GM04503 (cell line): ENCODE data around the gene TMEM181.
"Not testable (repeated sequence)": the region's sequence is repeated elsewhere in the genome, so short reads cannot be mapped to it uniquely, and the experiment has no call there.

ENCODE experiments used
- DNase-seq: peaks from one replicate; pipeline ENCODE4 v3.0.0-alpha.2; 2012; ENCODE audit warnings: low read depth

Gene TMEM181, protein sequence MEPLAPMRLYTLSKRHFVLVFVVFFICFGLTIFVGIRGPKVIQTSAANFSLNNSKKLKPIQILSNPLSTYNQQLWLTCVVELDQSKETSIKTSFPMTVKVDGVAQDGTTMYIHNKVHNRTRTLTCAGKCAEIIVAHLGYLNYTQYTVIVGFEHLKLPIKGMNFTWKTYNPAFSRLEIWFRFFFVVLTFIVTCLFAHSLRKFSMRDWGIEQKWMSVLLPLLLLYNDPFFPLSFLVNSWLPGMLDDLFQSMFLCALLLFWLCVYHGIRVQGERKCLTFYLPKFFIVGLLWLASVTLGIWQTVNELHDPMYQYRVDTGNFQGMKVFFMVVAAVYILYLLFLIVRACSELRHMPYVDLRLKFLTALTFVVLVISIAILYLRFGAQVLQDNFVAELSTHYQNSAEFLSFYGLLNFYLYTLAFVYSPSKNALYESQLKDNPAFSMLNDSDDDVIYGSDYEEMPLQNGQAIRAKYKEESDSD

DNA sequence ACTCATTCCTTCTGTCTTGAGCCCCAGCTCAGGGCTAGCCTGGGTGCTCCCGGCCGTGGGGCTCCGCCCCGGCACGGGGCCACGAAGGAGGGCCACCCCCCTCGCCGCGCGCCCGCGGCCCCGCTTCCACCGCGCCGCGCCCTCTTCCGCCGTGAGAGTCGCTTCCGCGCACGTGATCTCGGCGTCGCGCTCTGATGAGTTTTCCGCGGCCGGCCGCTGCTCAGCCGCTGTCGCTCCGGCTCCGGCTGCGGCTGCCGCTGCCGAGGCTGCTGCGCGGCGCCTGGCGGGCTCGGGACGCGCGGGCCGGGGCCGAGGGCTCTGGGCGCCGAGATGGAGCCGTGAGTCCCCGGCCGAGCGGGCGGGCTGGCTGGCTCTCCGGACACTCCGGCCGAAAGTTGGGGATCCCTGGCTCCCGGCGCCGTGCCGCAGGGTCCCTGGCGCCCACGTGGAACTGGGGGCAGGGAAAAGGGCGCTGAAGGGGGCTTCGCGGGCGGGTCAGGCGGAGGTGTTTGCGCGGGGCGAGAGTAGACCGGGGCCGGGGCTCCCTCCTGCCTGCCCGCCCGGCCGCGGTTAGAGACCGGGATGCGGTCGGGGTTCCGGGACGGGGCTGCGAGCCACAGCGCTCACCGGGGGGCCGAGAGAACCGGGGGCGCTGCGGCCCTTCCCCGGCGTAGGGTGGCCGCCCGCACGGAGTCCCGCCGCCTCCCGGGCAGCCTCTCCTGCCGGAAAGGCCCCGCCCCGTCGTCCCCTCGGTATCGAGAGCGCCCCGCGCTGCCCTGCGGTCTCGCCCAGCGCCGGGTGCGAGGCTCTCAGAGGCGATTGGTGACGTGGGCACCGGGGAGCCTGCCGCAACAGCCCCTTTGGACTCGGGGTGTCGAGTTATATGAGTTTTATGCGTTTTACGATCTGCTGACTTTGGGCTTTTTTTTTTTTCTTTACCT lies at the start of gene TMEM181:
Gene TMEM181 (plus strand): TSS at position 197 of the 941 bp plus-strand sequence. CDS start 134 bp downstream, at position 331.
- peak; percentile 32 for DNase-seq

DNA sequence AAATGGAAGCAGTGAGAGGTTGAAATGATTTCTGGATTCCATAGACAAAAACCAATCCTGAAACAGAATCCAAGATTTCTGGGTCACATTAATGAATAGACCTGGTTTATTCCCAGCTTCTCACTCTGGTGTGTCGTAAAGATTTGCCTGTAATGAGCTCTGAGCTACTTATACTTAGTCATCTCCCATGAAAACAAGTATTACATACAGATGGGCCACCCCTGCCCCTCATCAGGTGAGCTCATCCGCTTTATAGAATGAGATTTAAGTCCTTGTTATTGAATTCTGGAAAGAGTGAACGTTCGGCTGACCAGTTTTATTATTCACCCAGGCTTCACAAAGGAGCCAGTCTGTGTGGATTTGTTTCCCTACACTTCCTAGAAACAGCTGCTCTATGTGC lies 47.1 kb upstream of the TMEM181 start:
- DNase-seq = no peak

DNA sequence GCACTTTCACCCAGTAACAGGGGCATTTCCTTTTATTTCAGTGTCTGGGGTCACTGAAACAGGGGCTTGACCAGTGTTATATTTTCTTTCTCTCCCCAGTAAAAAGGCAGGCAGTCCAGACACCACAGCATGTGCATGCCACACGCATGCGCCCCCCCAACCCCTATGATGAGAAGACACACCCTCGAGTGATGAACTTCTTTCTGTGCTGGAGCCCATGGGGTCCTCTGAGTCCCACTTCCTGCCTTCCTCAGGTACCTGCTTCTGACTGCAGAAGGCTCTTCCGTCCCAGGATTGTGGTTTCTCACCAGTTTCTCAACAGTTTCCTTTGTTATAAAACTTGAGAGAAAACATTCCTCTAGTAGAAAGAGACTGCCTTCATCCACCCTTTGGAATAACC lies 45.7 kb upstream of the TMEM181 start:
- no peak for DNase-seq

DNA sequence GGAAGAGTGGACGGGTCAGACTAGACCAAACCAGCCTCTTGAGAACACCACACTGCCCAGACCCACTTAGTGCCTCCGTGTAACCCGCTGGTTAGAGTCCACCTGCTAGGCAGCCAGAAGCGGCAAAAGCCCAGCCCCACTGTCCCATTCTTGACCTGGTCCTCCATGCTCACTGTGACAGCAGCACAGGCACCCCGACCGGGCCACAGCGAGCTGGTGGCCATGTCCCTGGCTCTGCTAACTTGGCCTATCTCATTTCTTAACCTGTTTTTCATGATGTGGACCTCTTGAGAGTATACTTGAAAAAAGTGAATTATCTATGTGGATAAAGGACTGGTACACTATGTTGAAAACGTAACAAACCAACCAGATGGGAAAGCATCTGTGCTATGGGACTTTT lies 44.9 kb upstream of the TMEM181 start:
- no peak for DNase-seq

DNA sequence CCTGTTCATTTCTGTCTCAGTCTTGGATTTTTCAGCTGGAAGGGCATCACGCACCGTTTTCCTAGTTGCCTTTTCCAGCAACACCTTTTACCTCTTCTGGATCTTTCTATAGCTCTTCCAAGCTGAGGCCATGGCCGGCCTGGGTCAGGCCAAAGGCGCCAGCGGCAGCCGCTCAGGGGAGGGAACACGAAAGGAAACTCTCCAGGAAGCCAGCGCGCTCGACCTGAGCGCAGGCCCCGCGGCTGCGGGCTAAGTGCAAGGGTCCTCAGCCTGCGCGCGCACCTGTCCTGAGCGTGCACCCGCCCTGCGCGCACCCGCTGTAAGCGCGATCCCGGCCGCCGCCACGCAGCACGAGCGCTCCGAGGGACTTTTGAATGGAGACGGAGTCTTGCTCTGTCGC lies 43.8 kb upstream of the TMEM181 start:
- no peak for DNase-seq

DNA sequence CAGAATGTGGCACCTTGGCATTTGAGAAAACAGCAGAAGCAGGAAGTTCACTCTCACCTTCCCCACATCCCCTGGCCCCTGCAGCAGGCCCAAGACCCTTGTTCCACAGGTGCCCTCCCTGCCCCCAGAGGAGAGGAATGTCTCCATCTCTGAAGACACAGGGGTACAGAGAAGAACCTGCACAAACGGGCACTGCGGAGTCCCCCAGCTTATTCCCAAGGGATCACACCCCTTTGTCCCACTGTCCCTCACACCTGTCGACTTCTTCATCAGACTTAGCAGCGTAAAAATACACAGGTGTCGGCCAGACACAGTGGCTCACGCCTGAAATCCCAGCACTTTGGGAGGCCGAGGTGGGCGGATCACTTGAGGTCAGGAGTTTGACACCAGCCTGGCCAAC lies 42.9 kb upstream of the TMEM181 start:
- no peak for DNase-seq

DNA sequence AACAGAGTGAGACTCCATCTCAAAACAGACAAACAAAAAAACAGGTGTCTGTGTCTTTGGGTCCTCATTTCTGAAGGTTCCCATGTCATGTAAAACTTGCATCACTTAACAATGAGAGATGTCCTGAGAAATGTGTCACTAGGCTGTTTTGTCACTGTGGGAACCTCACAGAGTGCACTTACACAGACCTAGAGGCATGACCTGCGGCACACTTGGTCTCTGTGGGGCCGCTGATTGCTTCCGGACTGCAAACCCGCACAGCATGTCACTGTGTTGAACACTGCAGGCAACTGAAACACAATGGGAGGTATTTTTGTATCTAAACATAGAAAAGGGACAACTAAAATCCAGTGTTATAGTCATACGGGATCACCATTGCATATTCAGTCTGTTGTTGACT lies 42.3 kb upstream of the TMEM181 start:
- no peak for DNase-seq

DNA sequence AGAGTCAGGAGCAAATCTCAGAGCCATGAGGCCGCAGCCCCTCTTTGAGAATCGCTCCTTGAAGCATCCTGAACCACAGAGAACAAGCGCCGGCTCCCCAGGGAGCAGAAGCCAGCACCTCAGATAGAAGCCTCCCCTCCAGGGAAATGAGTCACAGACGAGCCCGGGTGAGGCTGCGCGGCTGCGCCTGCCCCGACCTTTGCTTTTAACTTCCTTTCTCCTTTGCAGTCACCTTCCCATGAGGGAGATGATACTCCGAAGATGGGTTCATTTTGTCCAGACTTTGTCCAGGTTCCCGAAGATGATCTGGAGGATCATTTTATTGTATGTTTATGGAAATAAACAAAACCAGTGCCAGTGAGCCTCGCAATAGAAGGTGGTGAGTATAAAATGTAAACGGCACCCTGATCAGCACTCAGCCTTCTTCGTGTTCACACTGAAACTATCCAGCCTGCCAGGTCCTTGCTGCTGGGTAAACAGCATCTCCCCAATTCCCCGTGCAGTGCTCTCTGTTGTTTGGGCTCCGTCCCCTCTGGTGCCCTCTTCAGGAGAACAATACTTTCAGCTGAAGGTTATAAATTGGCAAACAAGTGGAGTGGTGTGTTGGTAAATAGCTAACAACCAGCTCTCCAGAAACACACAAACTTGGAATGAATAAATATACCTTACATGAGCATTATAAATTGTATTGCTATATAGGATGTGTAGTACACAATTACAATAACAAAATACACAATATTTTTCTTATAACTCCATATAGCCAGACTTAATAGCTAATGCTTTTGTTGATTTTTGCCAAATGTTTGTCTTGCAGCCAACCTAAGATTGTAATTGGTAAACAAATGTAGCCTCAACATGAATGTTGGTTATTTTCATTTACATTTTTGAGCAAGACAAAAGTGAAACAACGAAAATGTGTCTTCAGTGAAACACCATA lies 41.4 kb upstream of the TMEM181 start:
- DNase-seq = peak; percentile 44

DNA sequence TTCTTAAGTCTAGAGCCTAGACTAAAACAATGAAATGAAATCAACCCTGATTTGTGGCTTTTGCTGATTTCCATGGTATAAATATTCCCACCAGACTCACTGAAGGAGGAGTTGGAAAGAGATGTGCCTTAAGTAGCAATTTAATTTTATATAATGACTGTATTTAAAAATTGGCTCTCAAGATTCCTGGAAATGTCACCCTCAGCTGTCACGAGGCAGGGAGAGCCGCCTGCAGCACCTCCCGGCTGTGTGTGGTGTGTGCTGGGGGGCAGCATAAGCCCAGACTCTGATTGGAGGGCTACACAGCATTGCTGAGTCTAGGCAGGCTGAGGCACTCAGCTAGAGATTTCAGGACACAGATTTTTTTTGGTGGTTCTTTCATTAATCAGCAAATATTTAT lies 40.6 kb upstream of the TMEM181 start:
- no peak for DNase-seq

DNA sequence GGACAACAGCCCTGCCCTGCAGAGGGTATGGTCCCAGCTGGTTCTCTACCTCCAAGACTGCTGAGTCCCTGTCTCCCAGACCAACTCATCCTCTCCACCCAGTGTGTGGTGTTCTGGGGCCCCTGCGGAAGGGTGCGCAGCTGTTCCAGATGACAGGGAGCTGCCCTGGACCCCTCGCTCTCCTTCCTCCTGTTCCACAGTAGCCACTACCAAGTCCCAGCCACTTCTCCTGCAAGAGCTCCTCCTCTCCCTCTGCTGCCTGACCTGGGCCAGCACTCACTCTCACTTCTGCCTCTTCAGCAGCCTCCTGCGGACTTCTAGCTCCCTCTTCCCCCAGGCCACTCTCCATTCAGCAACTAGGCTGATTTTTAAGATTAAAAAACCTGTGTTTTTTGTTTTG lies 40.1 kb upstream of the TMEM181 start:
- DNase-seq = no peak

DNA sequence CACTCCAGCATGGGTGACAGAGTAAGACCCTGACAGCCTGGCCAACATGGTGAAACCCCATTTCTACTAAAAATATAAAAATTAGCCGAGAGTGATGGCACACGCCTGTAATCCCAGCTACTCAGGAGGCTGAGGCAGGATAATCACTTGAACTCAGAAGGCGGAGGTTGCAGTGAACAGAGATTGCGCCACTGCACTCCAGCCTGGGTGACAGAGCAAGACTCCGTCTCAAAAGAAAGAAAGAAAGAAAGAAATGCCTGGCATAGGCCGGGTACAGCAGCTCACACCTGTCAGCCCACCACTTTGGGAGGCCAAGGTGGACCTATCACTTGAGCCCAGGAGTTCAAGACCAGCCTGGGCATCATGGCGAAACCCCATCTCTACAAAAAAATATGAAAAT lies 38.9 kb upstream of the TMEM181 start:
- DNase-seq = not testable (repeated sequence)

DNA sequence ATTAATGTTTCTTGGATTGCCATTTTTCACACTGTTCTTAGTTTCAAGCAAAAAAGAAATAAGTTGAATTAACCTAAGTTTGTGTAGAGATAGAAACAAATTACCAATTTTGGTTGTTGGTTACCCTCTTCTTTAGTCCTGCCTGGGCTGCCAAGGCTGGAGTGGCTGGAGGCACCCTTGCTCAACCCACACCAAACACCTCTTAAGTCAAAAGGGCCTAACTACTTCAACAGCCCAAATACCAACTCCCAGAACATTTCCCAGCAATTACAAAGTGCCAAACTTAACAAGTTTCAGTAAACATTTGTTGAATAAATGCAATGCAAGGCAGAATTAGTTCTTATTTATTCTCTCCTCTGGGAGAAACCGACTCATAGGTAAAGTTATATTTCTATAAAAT lies 38.1 kb upstream of the TMEM181 start:
- no peak for DNase-seq

DNA sequence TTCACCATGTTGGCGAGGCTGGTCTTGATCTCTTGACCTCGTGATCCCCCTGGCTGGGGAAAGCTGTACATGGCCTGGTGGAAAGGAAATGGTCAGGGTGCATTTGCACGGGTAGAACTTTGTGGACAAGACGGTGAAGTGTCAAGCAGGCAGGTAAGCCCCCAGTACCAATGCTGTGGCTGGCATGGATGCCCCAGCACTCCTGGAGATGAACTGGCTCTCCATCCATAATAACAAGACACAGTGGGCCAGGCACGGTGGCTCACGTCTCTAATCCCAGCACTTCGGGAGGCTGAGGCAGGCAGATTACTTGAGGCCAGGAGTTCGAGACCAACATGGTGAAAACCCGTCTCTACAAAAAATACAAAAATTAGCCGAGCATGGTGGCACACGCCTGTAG lies 37.3 kb upstream of the TMEM181 start:
- no peak for DNase-seq

DNA sequence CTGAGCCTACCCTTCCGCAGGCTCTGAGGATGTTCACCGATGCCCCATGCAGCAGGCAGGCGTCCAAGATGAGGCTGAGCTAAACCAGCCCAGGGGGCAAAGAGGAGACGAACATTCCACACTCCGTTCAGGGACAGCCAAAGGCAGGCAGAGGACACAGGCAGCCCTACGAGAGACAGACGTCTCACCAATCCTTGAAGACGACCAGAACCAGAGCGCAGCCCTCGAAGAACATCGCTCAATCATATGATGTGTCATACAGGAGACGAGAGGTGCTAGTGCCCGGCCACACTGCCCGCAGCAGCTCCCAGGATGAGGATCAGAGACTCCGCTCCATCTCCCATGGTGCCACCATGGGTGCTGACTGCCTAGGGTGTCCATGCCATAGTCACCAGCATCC lies 35.6 kb upstream of the TMEM181 start:
- DNase-seq = no peak

DNA sequence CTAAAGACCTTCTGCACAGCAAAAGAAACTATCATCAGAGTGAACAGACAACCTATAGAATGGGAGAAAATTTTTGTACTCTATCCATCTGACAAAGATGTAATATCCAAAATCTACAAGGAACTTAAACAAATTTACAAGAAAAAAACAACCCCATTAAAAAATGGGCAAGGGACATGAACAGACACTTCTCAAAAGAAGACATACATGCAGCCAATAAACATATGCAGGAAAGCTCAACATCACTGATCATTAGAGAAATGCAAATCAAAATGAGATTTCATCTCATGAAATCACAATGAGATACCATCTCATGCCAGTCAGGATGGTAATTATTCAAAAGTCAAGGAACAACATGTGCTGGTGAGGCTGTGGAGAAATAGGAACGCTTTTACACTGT lies 32.0 kb upstream of the TMEM181 start:
- not testable (repeated sequence) for DNase-seq

DNA sequence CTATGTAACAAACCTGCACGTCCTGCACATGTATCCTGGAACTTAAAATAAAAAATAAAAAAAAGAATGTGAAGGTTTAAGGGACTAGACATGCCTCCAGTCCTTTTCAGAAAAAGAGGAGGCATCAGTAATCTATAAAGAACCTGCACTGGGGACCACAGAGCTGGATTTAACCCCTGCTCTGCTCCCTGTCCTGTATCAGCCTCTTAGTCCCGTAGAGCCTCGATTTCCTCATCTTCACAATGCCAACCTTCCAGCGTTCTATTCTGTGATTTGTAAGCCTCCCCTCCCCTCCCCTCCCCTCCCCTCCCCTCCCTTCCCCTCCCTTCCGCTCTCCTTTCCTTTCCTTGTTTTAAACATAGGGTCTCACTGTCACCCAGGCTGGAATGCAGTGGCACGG lies 31.1 kb upstream of the TMEM181 start:
- DNase-seq = no peak

DNA sequence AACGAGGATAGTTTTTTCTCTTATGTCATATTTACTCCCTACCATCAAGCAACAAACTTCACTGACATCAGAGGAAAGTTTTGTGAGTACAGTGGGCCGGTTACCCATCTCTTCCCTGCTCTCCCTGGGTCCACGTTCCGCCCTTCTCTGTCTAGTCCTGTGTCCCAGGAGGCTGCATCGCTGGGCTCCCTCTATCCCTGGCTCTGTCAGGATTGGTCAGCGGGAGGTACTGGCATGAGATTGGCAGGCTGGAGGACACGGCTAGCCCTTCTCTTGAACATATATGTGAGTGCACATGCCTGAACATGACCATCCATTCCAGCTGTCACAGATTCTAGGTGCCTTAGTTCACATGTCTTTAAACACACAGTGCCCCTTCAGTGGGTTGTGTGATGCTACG lies 30.3 kb upstream of the TMEM181 start:
- no peak for DNase-seq

DNA sequence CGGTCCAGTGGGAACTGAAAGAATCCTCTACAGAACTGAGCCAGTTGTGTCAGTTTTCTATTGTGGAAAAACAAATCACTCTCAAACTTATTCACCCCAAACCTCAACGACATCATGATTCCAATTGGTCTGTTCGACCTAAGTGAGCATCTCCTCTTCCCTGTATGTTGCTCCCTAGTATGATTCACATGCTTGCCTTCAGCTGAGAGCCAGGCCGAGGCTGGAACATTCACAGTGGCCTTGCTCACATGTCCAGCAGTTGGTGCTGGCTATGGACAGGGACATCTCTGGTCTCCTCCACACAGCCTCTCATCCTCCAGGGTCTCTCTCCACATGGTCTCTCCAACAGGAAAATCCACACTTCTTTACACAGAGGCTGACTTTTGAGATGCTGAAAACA lies 28.3 kb upstream of the TMEM181 start:
- DNase-seq = no peak

DNA sequence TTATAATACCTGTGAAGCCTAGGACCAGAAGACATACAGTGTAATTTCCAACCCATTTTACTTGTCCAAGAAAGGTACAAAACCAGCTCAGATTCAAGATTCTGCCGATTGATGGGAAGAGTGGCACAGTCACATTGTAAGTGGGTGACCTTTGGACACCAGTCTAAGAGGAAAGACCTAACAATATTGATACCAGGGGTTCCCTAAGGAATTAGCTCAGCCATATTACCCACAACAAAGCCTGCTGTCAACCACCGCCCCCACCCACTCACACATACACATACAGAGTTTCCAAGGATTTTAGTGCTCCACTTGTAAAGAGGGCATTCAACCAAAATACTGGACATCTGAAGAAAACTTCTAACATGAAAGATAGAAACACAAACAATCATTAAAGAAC lies 27.9 kb upstream of the TMEM181 start:
- no peak for DNase-seq

DNA sequence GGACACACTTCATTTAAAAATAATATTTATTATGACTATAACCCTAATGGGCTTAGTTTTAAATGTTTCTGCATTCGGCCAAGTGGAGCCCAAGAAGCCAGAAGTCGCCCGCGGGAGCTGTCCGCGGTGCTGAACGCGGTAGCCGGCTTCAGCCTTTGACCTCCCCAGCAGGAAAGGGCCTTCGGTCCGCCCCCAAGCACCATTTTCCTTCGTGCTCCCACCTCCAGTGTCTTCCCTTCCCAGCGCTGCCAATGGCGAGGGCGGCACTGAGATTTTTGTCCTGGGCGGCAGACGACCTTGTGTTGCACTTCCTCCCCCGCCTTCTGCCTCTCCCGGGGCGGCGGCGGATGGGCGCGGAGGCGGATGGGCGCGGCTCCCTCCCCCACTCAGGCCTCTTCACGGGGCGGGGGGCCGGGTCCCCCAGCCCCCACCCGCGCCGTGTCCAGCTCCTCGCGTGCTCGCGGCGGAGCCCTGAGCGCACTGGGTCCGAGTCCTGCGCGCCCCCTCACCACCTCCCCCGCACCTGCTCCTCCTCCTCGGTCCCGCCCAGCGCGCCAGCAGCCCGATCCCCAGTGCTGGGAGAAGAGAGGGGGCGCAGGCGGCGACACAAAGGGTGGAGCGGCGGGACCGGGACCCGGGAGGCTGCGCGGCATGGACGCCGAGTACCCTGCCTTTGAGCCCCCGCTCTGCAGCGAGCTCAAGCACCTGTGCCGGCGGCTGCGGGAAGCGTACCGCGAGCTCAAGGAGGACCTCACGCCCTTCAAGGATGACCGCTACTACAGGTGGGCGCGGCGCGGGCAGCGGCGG lies 23.6 kb upstream of the TMEM181 start:
- DNase-seq = no peak
